SH-SY5Y (cell line): Measurements from ENCODE around the gene MCFD2.

Source experiments
- GATA2 ChIP-seq: IDR thresholded peaks from 2 replicates; pipeline ENCODE4 v1.6.1; 2011; ENCODE audit warnings: mild to moderate bottlenecking, low read depth, low read length
- GATA3 ChIP-seq: IDR thresholded peaks from 2 replicates; pipeline ENCODE4 v1.6.1; 2011; ENCODE audit warnings: low read depth, mild to moderate bottlenecking, low read length, moderate library complexity

The MCFD2 gene

GRCh38 chr2:46874236-46874929 is 41.2 kb downstream of the MCFD2 start:
- TF ChIP-seq GATA3 (no peak), GATA2 (no peak)

DNA sequence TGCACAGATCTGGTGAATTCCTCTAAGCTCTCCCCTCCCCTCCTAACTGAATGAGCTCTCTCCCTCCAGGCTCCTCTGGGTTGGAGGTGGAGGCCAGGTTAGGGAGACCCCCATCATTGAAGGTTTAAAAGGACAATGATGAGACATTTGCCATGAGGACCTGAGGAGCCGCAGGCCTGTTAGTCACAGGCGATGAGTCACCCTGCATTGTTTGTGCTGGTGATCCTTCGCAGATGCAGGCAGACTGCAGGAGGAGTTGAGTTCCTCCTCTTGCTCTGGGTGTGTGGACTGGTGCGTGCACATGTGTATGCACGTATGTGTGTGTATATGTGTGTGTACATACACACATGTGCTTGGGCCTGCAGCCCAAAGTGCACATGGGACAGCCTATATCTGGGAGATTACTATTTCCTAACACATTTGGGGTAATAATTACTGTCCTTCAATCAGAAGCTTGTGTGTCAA is 42.0 kb downstream of the MCFD2 start:
- no peak for TF ChIP-seq GATA3
- TF ChIP-seq GATA2: no peak

GRCh38 chr2:46872902-46873603 is 42.6 kb downstream of the MCFD2 start:
- TF ChIP-seq GATA3 (no peak), GATA2 (no peak)

- TF ChIP-seq GATA3 (no peak), GATA2 (no peak)
Observed at GRCh38 chr2:46871976-46872381, 43.6 kb downstream of the MCFD2 start.

- TF ChIP-seq GATA2 (no peak), GATA3 (no peak)
Observed at GRCh38 chr2:46870051-46870839, 45.4 kb downstream of the MCFD2 start.

- TF ChIP-seq GATA3 (no peak), GATA2 (no peak)
Observed at GRCh38 chr2:46869621-46870020, 46.0 kb downstream of the MCFD2 start.

- TF ChIP-seq GATA3 (no peak), GATA2 (no peak)
Observed at GRCh38 chr2:46866770-46867246, 48.8 kb downstream of the MCFD2 start.

GRCh38 chr2:46865181-46865970 is 50.2 kb downstream of the MCFD2 start:
- TF ChIP-seq GATA3 (no peak), GATA2 (no peak)

GRCh38 chr2:46863882-46864281 is 51.7 kb downstream of the MCFD2 start:
- TF ChIP-seq GATA3: no peak
- TF ChIP-seq GATA2: no peak

- TF ChIP-seq GATA2: no peak
- TF ChIP-seq GATA3: no peak
Observed at GRCh38 chr2:46862514-46862913, 53.1 kb downstream of the MCFD2 start.

DNA sequence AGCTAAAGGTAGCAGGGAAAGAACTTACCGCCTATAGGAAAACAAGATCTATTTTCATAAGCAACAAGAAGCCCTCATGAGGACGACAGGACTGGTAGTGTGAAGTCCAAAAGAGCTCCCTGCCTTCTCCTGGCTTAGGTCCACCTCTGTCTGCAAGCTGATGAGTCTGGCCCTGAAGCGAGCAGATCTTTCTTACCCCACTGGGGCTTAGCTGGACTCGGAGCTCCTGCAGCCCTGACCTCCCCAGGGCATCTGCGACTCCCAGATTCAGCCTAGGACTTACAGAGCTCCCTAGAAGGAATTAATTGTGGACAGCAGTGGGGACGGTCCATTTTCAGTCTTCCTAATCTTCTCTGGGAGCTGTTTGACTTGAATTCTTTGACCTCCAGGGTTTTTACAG is 53.7 kb downstream of the MCFD2 start:
- TF ChIP-seq GATA3: no peak
- TF ChIP-seq GATA2: no peak

DNA sequence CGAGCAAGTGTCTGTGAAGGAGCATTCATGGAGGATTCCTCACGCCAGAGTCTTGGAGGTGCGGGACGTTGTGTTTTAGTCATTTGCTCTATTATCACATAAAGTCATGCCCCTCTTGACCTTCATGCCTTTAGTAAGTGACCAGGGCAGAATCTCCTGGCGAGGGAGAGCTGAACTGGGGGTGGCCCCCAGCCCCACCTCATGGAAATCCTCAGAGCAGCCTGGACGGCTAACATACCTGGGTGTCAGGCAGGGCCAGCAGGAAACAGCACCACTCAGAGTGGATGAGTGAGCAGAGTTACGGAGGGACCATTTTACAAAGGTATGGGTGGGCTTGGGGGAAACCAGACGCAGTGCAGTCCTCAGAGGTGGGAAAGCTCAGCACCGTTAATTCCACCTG is 56.1 kb downstream of the MCFD2 start:
- TF ChIP-seq GATA3 (no peak), GATA2 (no peak)

DNA sequence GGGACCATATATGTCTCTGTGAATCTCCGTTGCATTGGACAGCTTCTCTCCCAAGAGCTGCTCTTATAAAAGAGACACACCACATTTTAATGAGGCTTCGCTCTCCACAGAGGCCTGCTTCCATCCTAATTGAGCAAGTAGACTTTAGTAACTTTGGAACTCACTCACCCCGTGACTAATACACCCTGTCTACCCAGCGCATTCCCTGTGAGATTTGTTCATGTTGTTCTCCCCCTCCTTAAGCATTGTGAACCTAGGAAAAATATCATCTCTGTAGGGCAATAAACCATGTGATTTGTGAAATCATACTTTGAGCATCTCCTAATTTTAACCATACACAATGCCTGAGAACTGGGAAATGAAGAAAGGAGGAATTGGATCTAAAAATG is 56.9 kb downstream of the MCFD2 start:
- no peak for TF ChIP-seq GATA3
- TF ChIP-seq GATA2: no peak
